Measurements from ENCODE around the gene ATP13A3.
A peak's percentile ranks its signal among the peaks of the same experiment; 100 is the strongest.

The ATP13A3 gene

DNA sequence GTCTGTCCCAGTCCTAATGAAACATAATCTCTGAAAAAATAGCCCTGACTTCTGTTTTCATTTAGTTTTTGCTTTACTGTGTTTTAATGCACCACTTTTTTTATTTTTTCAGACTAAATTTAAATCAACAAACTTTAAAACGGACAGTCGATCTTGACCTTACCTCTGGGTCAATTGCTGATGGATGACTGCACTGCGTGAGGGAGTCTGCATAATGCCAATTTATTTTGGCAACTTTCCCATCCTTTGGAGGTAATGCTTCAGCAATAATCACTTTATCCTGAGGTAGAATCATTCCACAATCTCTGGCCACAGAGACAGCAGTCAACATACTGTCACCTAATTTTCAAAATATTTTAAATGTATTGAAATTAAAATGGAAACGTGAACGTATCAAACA, 55.2 kb downstream of the ATP13A3 start:
- no peak for DNase-seq

DNA sequence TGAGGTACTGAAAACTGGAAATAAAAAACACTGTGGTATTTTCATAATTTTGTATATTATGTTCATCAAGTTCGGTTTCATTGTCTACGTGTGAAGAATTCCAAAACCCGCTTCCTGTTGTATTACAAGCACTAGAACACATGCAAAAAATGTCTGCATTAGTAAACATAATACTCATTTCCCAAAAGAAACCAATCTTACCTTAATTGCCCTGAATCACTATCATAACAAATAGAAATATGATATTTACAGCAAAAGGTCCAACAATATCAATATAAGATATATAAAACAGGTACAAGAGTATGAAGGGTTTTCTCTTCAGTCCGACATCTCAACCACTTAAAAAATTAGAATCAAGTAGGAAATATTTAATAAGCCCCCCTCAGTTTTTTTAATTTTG, 61.4 kb downstream of the ATP13A3 start:
- no peak for DNase-seq

DNA sequence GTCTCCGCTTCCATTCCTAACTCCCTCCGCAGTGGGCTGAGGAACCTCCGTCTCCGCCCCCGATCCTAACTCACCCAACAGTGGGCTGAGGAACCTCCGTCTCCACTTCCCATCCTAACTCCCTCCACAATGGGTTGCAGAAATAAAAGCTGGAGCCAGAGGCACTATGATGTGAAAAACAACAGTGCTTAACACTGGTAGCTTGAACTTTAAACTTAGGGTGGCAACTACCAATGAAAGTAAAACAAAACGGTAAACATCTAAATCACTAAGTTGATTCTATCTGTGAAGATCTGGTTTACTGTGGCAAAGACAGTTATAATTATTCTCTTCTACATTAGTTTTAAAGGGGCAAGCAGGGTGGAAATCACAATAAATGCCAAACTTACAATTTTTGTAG, 61.8 kb downstream of the ATP13A3 start:
- DNase-seq: no peak

DNA sequence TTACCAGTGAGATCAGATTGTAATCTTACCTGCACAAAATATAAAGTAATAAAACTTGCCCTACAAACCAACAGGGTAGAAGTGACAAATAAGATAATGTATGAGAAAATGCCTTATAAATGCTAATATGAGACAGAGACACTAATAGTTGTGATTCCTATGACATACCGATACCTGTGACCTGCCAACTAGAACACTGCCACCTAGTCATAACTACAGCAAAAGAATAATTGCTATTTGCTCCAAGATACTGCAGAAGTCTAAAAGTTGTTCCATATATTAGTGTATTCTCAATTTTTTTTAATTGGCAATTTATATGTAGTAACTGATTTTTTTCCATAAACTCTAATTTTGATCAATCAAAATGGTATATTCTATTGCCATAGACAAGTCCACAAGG, 62.4 kb downstream of the ATP13A3 start:
- no peak for DNase-seq

DNA sequence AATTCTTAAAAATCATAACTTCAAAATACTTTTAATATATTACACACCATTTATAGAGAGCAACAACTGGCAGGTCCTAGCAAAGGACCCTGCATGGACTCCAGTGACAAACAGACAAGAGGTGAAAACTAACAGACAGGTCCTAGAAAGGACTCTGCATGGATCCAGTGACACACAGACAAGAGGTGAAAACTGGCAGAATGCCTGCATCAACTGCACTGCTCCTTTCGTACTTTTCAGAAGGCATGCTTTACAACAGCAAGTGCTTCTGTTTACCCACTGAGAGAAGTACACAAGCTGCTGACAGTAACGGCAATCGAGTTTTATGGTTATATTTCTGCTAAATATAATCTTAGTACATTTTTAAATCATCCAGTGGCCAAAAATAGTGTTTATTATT, 63.5 kb downstream of the ATP13A3 start:
- no peak for DNase-seq

DNA sequence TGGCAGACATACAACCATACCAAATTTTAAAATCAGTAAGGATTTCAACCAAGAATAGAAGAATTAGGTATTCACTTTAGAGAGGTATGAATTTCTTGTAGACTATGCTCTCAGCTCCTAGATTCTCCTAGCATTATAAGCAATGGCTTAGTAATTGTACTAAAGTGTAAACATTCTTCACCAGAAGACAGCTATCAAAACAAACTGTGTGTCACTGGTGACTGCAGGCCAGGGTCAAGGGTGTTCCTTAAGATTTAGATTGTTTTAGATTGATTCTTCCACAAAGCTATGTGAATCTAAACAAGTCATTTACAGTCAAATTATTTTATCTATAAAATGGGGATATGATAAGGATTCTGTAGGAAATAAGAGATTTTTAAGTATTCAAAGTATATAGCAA, 64.6 kb downstream of the ATP13A3 start:
- no peak for DNase-seq

DNA sequence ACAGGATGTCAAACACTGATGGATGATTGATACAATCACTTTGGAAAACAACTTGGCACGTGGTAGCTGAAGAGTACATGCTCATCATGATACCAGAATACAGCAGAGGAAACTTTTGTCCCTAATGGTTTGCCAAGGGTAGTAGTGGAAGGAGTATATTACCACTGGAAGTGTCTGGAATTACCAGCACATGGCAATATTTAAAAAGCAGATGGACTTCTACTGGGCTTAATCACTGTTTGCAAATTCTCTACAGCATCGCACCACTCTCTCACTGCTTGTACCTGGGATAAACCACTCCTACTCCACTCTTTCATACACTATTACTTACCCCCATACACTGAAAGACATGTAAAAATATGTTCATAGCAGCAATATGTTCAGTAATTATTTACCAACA, 68.1 kb downstream of the ATP13A3 start:
- no peak for DNase-seq

DNA sequence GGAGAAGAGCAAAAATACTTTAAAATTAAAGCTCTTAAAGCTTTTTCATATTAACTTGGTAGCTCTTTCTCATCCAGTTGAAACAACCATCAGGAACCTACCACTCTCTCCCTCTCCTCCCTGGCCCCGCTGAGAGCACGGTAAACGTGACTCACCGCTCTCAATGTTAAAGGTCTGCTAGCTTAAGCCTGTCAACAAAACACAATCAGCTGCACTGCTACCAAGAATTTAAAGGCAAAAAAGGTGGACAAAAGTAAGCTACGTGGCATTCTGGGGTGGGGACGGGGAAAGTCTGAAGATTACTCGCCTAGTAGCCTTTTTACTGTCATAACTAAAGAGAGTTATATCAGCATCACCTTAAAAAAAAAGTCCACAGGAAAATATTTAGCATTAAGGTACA, 79.4 kb downstream of the ATP13A3 start:
- no peak for DNase-seq

DNA sequence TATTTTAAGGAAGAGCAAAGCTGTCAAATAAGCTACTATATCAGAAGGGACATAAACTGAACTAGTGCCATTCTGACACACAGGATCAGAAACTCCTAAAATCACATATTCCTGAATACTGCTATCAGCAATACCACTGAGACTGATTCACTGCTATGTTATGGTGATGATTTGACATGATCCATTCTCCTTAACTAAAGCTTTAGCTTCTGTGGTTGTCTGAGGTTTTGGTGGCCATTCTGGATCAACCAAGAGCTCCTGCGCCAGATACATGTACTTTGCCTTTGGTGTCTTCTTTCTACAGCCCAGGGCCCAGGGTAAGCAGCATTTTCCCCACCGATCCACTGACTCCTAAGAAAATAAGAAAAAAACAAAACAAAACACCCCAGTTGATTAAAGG, 81.0 kb downstream of the ATP13A3 start:
- DNase-seq: no peak

DNA sequence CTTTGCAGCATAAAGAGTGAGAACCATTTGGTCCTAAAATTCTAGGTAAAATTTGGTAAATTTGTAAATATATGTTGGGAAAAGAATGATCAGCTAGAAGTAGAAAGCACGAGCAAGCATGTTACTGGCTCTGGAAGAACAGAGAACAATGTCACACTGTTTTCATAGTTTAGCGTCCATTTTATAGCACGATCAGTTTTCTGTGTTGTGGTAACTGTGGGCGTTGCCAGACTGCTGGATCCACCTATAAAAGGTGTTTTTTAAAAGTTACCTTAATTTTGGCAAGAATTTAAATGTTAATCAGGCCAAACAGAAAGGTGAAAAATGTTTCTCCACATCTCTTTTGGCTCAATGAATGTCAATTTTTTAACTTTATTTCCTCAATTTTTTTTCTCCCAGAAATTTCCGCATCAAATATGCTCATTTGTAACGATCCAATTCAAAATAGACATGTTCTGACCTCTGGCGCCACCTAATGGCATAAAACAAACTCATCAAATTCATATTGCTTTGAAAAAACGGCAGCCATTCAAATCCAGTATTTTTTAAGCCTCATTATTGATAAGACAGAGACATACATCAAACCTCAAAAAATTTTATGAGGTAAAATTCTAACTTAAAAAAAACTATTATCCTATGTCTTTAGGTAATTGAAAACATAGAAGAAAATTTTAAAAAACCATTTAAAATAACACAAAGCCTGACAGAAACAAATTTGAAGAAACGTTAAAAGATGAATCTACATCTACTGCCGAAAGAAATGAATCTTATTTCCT, 82.2 kb downstream of the ATP13A3 start:
- DNase-seq: no peak

DNA sequence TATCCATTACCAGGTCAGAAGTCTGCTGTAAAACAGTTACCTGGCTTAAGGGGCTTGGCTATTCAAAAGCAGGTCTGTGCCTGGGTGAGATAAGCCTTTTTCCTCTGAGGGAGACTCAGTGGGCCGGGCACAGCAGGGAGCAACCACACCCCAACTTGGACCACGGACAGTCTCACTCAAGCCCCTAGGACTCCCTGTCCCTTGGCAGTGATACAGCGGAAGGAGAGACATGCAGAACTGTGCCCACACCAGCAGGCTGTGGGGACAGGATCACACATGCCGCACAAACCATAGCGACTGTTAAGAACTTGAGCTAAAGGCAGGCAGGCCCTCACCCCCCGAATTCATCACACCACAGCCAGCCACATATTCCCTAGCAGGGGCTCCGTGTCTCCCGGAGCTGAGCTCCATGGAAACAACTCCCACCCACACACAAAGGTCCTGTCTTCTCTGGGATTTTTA, 84.9 kb downstream of the ATP13A3 start:
- DNase-seq: no peak

DNA sequence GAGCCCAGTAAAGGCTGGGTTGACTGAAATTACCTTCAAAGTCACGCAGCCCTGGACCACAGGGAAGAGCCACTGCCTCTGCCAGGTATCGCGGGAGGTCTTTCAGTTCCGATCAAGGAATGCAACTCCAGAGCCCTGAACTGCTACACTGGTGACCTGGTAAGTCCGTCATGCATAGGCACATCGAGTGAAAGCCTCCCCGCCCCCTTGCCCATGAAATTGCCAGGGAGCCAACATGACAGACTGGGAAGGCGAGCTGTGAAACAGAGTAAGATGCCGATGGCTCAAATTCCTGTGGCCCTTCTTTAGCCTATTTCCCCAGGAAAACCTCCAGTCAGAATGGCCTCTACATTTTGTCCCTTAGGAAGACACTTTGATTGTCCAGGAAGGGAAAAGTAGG, 85.5 kb downstream of the ATP13A3 start:
- no peak for DNase-seq

DNA sequence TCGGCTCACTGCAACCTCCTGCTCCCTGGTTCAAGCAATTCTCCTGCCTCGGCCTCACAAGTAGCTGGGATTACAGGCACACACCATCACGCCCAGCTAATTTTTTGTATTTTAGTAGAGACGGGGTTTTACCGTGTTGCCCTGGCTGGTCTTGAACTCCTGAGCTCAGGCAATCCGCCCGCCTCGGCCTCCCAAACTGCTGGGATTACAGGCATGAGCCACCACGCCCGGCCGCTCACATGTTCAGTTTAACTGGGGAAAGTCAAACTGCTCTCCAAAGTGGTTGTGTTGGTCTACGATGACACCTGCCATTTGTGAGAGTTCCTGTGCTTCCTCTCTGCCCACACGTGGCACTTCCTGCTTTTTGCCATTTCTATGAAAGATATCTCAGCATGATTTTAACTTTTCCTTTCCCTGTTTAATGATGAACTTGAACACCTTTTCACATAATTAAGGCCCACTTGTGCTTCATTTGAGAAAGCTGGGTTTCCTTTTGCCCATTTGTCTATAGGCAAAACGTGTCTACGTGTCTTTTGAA, 86.9 kb downstream of the ATP13A3 start:
- no peak for DNase-seq

DNA sequence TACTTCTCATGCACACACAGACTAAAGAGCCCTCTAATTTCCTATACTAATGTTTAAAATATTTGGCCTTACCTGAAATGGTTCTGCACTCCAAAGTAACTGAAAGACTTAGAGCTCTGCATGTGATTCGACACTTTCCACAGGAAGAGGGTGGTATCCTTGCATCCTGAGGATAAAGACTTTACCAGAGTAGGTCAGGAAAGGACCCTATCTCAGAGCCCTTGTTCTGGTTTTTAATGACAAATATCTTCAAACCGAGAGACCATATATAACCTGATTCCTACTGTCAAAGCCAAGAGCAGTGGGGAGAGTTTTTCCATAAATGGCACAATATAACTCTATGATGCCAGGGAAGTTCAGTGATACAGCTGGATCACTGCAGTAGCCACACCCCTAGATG, 87.6 kb downstream of the ATP13A3 start, which contains the start of gene GP5:
GP5 (minus strand) TSS at position 101 of the 400 bp plus-strand sequence. CDS start 984 bp downstream, outside the sequence.
- DNase-seq: no peak

DNA sequence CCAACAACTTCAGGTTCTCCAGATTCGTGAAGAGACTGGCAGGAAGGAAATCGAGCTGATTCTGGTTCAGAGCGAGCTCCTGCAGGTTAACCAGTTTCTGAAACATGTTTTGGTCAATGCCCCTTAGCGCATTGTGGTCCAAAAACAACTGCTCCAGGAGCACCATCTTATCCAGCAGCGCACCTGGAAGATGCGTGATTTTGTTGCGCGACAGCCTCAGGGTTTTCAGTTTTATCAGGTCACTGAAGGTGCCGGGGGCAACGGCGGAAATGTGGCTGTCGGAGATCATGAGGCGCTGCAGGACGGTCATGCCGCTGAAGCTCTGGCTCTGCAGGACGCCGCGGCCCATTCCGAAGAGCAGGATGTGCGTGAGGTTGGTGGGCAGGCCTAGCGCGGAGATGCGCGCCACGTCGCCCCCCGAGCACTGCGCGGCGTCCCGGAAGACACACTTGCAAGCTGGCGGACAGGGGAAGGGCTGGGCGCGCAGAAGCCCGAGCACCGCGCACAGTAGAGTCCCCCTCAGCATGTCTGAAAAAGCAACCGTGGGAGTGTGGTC, 89.0 kb downstream of the ATP13A3 start:
- DNase-seq: no peak

DNA sequence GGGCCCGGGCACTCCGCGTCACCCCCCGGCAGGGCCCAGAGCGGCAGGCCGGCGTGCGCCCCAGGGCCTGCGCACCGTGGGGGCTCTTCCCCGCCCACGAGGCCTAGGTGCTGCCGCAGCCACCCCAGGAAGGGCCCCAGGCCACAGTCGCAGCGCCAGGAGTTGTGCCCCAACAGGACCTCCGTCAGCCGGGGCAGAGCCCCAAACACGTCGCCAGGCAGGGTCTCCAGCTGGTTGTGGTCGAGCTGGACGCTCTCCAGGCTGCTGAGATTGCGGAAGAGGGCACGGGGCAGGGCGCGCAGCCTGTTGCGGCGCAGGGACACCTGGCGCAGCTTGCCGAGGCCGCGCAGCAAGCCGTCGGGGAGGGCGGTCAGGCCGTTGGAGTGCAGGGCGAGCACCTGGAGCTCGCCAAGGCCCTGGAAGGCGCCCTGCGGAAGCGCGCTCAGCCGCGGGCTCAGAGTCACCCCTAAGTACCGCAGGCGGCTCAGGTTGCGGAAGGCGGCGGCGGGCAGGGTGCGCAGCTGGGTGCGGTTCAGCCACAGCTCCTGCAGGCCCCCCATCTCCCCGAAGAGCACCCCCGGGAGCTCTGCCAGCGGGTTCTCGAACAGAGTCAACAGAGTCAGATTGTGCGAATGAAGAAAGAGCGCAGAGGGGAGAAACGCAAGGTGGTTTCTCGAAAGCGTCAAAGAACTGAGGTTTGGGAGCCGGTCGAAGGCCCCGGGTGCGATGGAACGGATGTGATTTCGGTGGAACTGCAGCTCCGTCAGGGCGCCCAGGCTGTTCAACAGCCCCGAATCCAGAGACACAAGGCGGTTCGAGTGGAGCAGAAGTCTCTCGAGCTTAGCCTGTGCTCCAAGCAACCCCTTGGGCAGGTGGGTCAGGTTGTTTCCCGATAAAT, 89.7 kb downstream of the ATP13A3 start:
- DNase-seq: no peak

DNA sequence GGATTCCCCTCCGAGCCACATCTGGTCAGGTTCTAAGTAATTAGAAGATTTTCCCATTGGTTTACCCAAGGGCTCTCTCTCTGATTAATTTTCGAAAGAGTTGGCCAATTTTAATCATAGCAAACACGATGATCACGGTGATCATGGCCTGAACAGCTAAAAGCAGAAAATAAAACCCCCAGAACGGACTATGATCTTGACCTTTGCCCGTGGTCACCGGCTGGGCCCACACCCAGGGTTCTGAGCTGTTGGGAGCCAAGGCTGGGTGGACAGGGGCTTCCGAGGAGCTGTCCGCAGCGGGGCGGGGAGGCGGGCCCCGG, 90.3 kb downstream of the ATP13A3 start:
- no peak for DNase-seq

DNA sequence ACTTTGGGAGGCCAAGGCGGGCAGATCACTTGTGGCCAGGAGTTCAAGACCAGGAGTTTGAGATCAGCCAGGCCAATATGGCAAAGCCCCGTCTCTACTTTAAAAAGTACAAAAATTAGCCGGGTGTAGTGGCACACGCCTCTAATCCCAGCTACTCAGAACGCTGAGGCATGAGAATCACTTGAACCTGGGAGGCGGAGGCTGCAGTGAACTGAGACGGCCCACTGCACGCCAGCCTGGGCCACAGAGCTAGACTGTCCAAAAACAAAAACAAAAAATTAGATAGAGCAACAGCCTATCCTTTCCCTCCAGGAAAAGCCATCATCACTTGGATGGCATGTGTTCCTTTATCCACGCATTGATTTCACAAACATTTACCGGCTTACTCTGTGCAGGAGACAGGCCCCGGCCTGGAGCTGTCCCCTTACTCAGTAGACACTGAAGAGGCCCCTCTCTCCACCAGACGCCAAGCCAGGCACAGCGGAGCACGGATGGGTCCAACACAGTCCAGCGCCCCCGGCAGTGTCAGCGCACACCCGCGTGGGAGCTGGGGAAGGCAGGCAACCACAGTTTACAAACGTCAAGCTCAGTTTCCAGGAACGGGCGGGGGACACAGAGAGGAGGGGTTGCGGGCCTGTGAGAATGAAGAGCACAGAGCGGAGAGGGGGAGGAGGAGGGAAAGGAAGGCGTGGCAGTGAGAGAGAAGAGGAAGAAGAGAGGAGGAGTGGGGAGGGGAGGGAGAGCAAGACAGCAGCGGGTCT, 90.8 kb downstream of the ATP13A3 start:
- DNase-seq: peak; percentile 35

DNA sequence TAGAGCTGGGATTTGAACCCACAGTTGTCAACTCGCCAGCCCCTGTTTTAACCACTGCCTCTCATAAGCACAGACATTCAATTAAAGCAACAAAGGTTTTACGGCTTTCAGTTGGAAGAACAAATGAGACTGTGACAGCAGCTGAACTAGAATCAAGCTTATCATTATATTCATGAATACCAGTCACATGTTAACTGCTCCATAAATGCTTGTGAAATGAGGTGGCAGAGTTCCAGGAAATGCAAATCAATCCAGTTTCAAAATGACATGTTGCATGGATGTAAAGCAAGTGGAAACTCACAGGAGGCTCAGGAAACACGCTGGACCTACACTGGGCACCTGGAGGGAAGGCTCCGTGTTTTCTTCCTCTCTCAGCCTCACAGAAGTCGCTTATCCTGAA, 91.6 kb downstream of the ATP13A3 start:
- no peak for DNase-seq

DNA sequence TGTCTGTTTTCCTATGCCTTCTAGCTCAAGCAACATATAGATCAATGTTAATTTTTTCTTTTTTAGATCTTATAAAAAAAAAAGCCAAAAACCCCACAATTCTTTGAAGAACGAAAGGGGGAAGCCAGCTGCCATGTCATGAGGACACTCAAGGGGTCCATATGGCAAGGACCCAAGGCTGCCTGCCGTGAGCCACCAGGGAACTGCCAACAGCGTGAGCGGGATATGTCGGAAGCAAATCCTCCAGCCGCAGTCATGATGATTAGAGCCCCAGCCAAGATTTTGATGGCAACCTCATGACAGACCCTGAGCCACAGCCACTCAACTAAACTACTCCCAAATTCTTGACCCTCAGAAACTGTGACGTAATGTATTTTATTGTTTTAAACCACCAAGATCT, 94.2 kb downstream of the ATP13A3 start:
- DNase-seq: no peak

DNA sequence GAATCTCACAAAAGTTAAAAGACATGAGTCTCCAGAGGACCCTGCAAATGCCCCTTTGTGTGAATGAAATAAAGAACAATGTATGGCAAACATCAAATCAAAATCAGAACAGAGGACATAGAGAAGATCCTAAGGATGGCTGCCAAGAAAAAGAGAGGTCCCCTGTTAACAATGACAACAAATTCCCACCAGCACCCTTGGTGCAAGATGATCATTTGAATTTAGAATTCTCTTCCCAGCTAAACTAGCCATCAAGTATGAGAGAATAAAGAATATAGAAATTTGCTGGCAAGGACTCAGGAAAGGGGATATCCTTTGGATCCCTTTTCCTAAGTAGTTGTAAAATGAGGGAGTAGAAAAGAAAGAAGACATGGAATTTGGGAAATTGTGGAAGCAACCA, 96.0 kb downstream of the ATP13A3 start:
- DNase-seq: no peak

DNA sequence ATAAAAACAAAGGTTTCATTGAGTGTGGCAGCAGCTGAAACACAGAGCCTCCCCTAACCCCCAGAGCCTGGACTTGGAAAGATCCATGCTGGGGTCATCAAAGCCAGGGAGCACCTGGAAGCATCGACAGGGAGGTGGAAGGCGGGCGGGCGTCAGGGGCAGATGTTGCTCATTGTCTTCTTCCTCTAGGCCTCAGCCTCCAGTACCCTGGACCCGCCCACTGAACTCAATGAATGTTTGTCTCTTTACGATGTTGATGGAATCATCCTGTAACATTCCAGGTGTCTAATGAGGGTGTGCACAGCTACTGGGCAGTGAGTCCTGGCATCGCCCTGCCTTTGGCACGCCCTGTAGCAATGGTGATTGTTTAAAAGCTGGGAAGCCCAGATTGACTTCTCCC, 97.5 kb downstream of the ATP13A3 start:
- DNase-seq: no peak

DNA sequence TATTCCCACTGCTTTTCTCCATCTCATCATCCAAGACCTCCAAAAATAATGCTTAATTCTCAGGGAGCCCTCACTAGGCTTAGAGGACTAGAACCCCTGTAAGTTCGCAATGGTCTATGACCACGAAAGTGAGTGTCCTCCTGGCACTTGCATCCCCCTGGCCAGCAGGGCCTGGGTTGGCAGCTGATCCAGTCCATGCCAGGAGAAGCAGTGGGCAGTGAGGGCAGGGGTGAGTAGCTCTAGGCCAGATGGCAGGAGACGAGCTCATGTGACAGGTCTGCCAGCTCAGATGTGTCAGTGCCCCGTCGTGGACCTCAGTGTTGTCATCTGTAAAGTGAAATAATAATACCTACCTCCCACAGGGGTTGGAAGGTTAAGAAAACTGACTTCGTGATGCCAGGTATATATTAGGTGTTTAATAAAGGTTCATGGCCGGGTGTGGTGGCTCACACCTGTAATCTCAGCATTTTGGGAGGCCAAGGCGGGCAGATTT, 98.8 kb downstream of the ATP13A3 start:
- DNase-seq: no peak
